Measurements from ENCODE around the gene FAM240B.

The FAM240B gene

DNA sequence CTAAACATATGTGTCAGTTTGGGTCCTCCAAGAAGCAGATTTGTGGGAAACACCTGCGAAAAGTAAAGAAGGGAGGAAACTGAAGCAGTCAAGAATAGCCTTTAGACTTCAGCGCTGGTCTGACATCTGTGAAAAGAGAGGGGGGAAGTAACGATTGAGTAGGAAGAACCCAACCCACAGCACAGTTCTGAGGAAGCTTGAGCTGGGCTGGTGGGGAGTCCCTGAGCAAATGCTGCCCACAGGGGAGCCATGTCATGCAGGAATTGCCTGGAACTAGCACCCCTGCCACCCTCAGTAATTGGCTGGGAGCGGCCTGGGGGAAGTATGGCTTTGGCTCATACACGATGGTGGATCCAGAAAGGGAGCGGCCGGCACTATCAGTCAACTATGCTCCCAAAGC, 20.6 kb downstream of the FAM240B start:
- no peak for DNase-seq (ENCODE audit: low read depth)

DNA sequence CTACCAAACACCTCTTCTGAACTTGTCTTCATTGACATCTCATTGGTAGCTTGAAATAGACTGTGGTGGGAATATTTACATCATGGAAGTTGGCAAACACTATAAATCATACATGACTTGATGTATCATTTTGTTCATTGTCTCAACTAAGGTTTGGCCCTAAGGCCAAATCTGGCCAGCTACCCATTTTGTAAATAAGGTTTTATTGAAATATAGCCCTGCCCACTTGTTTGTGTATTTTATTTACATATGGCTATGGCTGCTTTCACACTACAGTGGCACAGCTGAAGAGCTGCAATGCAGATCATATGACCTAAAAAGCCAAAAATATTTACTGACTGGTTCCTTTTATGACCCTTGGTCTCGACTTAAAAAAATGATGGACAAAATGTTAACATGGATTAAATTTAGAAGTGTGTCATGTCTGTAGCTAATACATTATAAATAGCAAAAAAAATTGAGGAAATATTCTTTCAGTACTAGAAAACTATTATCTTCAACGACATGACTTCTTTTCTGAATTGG, 22.1 kb downstream of the FAM240B start:
- DNase-seq (ENCODE audit: low read depth), result no peak

DNA sequence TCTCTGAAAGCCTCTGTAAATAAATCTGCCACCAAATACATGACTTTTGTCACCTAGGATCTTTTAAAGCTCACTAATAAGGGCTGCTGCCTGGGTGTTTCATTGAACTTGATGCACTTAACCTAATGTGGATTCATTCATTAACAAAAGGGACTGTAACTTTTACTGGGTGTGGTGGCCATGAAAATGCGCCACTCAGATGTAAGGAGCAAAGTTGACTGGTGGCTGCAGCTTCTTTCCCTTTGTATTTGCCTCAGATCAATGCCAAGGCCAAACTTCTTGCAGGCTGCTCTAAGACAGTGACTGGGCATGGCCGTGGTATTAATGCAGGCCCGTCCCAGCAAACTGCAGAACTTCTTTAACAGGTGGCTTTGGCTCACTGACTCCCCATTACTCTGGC, 22.9 kb downstream of the FAM240B start:
- no peak for DNase-seq (ENCODE audit: low read depth)

DNA sequence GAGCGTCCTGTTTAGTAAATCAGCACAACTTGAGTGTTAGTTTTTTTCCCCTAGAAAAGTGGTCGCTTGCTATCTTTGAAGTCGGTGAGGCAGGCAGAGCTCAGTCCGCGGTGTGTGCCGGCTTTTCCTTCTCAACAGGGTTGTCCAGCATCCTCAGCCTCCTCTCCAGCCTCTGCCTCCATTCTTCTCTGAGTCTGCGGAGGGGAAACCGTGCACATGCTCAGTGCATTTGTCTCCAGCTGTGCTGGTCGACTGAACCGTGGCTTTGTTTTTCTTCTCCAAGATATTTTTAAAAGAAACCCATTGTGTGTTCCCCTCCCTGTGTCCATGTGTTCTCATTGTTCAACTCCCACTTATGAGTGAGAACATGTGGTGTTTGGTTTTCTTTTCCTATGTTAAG, 25.3 kb downstream of the FAM240B start:
- no peak for DNase-seq (ENCODE audit: low read depth)

DNA sequence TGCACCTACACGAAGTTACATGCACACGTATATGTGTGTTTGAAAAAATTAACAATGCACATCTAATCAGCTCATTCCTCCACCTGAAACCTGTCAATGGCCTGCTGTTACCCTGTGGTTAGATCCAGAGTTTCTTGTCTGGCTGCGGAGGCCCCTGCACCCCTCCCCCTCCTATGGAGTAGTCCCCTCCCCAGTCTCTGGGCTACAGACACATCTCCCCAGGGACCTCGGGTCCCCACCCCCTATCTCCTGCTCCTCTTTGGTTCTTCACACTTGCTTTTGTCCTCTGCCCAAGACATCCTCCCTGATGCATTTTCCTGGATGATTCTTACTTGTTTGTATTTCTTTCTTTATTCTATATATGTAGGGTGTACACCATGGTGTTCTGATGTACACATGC, 27.2 kb downstream of the FAM240B start:
- DNase-seq (ENCODE audit: low read depth), result no peak

DNA sequence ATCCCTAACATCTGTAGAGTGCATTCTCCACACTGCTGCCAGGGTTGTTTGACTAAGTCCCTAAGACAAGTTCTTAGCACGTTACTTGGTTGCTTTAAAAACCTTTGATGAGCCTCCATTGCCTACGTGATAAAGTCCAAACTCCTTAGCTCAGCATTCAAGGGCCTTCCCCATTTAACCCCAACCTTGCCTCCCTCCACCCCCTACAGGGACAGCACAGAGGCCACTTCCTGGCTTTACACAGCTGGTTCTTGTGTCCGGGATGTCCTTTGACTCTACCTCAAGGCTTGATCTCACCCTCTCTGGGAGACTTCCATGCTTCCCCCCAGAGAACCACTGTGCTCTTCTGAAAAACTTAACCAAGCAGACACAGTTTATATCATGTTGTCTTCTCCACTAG, 29.4 kb downstream of the FAM240B start:
- no peak for DNase-seq (ENCODE audit: low read depth)

DNA sequence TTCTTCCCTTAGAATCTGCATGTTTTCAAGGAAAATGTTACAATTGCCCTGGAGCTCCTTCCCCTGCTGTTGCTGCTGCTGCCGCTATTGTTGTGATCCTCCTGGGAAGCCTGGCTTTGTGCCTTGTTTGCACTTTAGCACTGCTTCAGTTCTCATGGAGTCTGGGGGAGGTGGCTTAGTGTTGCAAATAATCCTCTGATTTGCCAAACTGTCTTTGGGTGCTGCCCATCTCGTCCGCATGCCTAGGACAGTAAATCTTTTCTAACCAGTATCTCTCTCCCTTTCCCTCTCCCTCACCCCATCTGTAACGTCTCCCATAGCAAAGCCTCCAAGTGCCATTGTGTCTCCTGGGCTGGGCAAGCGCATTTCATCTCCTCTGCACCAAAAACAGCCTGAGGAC, 30.3 kb downstream of the FAM240B start:
- no peak for DNase-seq (ENCODE audit: low read depth)

DNA sequence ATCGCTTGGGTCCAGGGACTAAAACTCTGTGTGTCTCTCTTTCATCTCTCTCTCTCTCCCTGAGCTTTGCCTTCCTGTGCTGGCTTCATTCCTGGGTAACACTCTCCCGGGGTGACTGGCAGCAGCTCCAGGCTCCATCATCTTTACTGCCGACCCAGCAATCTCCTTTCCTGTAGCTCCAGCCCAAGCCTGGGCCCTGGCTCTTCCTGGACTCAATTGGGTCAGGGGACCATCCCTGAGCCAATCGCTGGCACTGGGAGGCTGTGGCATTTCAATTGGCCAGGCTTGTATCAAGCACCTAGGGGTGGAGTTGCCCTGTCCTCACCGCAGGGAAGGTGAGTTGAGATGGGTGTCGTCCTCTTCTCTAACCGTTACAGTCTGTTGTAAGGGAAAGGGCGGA, 31.9 kb downstream of the FAM240B start:
- no peak for DNase-seq (ENCODE audit: low read depth)

DNA sequence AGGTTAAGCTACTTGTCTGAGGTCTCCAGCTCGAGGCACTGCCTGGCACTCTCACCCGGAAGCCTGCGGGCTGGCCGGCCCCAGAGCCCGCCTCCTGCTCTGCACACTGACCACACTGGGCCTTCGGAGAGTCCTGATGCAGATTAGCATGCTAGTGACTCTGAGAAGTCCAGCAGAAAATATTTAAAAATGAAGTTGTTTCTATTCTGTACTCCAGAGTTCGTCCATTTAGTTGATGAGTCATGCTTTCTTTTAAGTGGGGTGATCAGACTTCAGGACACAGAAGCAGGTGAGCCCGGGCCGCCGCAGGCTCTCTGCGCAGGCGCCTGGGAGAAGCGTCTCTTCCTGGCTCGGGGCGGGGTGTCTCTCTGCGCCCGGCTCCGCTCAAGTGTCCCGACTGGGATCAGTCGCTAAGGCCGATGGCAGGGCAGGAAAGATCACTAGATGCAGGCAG, 32.5 kb downstream of the FAM240B start:
- no peak for DNase-seq (ENCODE audit: low read depth)

DNA sequence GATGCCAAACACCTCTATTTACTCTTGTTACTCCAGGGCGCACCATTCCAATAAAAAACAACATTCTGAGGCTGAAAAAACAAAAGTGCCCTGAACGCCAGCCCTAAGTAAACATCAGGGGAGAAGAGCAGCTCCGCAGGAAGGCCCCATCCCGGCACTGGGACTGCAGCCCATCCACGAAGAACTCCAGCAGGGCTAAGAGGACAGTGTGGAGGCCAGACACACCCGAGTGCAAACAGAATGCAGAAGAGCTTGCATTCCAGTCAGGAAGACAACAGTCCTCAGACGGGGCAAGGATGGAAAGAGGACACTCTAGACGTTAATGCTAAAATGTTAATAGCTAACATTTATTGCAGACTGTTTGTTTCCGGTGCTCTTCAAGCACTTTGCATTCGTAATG, 33.0 kb downstream of the FAM240B start:
- no peak for DNase-seq (ENCODE audit: low read depth)

DNA sequence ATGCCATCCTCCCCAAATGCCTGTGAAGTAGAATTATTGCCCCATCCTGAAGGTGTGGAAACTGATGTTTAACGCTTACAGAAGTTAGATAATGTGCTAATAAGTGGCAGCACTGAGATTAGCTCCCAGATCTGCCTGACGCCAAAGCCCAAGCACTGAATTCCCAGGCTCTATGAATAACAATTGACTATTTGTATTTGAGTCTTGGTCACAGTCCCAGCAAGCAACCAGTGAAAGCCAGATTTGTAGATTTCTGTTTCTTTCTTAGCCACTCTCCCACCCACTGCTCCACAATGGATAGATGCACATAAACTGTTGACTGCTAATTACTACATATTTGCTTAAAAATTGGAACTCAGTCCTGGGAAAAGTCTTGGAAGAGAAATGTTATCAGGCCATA, 34.4 kb downstream of the FAM240B start:
- DNase-seq (ENCODE audit: low read depth), result no peak

DNA sequence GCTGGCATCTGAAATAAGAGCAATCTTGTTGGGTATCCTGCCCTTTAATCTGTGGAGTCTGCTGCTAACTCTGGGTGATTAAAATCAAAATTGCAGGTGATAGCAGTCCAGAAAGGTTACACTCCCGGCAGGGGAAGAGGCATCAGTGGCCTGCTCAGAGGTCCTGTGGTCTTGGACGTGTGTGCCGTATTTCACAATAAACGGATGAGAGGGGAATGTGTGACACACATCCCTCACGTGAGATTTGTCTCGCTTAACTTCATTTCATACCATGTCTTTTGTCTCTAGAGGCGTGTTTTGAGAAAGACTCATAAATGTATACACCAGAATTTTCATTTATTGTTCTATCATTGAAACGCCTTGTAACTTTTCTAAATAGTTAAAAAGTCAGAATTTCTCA, 36.6 kb downstream of the FAM240B start:
- no peak for DNase-seq (ENCODE audit: low read depth)

DNA sequence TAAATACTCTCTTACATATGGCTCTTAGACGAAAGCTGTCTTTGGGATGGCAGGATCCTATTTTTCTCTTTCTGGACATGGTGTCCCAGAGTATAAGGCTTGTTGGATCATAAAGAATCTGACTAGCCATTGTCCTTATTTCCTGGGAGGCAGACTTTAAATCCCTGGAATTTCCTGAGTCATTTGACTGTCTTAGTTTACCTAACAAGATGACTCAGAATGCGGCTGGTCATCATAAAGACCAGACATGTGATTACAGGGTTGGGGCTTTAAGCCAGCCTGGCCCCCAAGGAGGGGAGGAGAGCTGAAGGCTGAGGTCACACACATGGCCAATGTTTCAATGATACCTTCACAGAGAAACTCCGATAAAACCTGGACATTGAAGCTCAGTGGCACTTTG, 37.2 kb downstream of the FAM240B start:
- peak; percentile 7 for DNase-seq (ENCODE audit: low read depth)

DNA sequence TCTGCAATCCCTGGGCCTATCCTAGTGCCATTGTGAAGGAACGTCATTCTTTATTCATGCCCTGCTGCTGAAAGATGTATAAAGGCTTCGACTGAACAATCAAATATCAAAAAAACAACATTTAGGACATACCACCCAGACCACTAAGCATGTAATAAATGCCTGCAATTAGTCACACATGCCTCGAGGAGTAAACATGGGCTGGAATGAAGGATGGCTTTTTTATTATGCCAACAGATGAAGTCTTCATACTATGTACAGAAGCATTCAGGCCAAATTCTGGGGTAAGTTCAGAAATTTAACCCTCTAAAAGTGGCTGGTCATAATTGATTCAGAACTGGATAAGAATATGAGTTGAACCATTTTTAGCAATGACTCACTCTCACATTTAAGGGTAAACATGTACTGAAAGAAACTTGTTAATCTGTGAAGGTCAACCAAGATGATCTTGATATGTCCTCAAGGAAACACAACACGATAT, 38.1 kb downstream of the FAM240B start:
- peak; percentile 15 for DNase-seq (ENCODE audit: low read depth)

DNA sequence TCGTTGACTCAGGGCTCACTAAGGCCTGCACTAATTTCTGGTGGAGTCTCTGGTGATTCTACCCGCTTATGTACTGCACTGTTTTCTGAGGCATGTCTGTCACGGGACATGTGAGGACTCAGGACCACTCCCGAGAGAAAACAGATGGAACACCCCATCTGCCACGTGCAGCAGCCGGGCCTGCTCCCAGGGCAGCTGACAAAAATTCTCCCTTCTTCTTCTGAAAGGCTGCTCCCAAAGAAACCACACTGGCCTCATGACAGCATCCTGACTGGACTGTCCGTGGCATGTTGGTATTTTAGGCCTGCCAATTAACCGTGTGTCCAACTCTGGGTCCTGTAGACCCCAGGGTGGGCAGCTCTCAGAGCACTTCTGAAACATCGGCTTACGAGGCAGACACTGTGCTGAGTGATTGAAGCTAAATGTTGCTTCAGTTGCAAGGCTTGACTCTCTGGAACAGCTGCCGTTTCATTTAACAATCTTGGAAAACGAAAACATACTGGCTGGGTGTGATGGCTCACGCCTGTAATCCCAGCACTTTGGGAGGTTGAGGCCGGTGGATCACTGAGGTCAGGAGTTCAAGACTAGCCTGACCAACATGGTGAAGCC, 39.0 kb downstream of the FAM240B start:
- no peak for DNase-seq (ENCODE audit: low read depth)

DNA sequence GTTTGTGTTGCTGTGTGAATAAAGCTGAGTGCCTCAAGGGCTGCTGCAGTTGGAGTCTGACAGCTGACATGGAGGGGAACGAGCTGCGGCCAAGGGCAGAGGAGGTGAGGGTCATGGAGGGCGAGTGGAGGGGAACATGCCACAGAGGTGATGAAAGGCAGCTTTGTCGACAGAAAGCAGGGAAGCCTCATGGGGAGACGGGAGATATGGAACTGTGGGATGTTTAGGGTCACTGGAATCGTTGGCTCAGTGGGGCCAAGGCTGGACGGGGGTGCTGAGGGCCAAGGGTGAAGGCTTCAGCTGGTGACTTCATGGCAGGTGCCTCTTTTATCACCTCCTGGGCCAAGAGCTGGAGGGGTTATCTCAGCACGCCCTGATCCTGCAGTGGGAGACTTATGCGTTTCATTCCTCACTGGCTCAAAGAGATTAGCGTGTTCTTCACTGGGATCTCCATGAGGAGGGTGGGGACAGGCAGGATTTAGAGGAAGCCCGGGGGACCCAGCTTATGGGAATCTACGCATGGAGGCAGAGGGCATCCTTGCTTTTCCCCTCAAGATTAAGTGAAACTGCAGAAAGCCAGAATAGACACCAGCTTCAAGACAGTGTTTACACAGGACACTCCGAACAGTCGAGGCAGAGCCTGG, 42.2 kb downstream of the FAM240B start:
- no peak for DNase-seq (ENCODE audit: low read depth)

DNA sequence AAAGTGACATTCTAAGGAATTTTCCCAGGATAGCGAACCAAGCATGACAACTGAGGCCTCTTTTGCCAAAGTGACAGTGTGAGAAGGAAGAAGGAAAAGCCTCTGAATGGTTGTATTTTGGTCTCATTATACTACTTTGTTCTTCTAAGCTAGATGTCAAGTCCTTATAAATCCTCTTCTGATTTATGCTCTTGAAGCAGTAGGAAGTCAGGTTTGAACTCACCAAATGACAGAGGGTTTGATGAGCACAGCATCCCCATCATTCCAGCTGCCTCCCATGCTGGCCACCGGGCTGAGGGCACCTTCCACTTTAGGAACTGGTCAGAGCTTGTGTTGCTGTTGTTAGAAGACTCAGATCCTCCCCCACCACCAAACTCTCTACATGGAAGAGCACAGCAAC, 44.1 kb downstream of the FAM240B start:
- no peak for DNase-seq (ENCODE audit: low read depth)

DNA sequence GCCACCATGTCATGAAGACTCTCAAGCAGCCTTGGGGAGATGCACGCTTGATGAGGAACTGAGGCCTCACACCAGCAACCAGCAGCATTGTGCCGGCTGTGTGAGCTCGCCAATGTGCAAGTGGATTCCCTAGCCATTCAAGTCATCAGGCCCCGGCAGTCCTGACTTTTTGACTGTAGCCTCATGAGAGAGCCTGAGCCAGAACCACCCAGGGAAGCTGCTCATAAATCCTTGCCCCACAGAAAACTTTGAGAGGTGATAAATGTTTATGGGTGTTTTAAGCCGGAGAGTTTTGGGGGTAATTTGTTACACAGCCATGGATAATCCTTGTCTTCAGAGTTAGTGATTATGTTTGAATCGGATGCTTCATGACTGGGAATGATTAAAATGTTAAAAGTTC, 44.7 kb downstream of the FAM240B start:
- DNase-seq (ENCODE audit: low read depth), result no peak

DNA sequence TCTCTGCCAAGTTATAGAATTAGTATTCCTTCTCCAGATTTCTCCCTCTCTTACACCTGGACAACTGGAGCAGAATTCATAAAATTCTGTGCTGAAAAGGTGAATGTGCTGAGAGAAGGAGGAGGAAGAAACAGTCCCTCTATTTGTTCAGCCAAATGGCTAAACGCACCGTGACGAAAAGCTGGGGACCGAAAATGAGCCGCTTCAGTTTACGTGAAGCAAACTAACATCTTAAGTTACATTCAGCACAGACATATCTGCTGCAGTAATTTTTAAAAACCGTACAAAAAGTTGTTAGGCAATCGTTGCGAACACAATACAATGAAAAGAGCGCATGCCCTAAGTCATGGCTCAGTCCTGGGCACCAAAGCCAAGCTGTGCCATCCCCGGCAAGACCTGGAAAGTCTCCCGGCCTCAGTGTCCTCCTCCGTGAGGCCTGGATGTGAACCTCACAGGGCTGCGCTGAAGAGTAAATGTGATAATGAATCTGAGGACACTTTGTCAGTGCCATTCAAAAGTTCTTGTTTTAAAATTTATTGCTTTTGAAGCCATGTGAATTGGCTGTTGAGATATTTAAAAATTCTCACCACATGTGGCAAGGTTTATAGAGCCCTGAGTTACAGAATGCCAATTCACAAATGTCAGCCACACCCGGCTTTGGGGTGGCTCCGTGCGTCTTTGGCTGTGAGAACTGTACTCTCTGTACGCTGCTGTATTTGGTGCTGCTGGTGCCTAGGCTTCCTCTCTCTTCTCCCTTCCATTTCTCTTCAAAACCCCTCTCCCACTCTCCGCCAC, 46.3 kb downstream of the FAM240B start:
- no peak for DNase-seq (ENCODE audit: low read depth)

DNA sequence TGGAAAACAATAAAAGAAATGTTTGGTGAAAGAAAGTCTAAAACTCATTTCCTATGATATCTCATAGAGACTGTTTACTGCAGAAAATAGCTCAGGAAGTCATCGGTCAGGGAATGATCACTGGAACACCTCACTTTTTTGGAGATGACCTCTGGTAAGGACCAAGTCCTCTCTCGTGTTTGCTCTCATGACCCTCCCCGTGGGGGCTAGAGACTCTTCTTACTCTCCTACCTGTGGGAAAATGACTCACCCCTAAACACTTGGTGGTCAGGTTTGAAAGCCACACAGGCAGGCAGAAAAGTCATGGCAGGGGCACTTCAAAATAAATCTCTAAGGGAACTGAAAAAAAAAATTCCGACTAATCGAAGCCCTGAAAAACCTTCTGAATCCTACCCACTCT, 48.2 kb downstream of the FAM240B start:
- no peak for DNase-seq (ENCODE audit: low read depth)

DNA sequence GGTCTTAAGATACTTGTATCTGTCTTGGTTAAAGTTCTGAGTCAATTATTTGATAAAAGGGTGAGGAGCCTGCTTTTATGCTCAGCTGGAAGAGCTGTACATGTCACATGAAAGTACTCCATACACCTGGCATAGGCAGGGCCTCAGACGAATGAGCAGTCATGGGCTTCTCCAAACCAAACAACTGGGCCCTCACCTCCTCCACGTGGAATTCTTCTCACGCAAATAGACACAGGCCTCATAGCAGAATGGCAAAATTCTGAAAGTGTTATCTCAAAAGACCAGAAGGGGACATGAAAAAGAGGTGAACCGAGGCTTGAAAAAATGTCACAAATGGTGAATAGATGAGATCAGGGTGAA, 48.6 kb downstream of the FAM240B start:
- DNase-seq (ENCODE audit: low read depth), result no peak

DNA sequence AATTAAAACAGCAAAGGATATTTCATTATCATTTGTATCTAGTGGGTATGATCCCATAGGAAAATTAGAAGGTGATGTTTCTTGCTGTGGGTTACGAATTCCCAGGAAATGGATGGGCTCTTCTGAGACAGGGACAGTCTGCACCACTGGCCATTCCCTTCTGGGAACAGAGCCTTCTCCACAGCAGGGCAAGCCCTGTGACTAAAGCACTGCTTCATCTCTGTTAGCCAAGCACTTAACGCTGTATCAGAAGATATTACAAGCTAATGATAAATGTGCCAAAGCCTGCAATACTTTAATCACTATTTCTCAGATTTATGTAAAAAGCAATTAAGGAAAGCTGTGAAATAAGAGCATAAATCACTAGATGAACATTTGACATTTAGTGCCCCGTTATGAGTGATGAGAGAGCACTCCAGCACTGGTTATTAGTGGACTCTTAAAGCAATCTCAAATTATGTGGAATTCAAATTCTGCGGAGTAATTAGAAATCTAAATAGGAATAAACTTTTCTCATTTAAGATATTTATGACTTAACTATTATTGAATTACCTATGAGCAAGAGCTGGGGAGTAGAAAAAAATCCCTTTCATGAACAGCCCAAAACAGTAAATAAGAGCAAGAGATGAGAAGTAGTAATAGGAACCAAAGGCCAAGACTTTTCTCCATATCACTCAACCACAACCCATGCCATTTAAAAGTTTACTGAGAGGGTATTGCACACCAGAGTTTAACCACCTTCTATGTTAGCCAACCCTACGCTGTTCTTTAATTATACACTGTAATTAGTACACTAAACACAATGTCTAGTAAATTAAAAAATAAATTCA, 49.2 kb downstream of the FAM240B start:
- DNase-seq (ENCODE audit: low read depth), result no peak
